GM12878 (cell line): ENCODE data around the gene STARD10. TPM values are rescaled to one million over a fixed set of nuclear protein-coding genes. Genes with fewer than 3 reads are reported as not detected.

Experiments
- DPF2 ChIP-seq: fragments of 450-650 bp; IDR thresholded peaks from 2 replicates; pipeline ENCODE4 v1.6.1; 2017; ENCODE audit warnings: mild to moderate bottlenecking
- EED ChIP-seq: sonication (generic); IDR thresholded peaks from 2 replicates; pipeline ENCODE4 v1.6.1; 2016; ENCODE audit warnings: antibody characterized with exemption, low read depth
- EP300 ChIP-seq, 2 experiments: fragments of 150-350 bp in 1 of 2; IDR thresholded peaks; 2 replicates each; pipeline ENCODE4 v1.6.1; 2011 to 2012; ENCODE audit warnings: low read depth in 2 of 2, low read length in 2 of 2, borderline replicate concordance in 1 of 2, improper control_type of control experiment in 1 of 2, inconsistent platforms in 1 of 2; ENCODE audit not compliant: control insufficient read depth in 1 of 2
- FOXK2 ChIP-seq: fragments of 450-650 bp; IDR thresholded peaks from 2 replicates; pipeline ENCODE4 v1.6.1; 2017; ENCODE audit warnings: mild to moderate bottlenecking, moderate library complexity
- HDAC6 ChIP-seq: fragments of 200-600 bp; sonication (generic); IDR thresholded peaks from one replicate; pipeline ENCODE4 v1.8.0; 2017; ENCODE audit warnings: antibody characterized with exemption; ENCODE audit not compliant: unreplicated experiment
- IKZF2 ChIP-seq, 2 experiments: fragments of 450-650 bp; IDR thresholded peaks; 2 replicates each; pipeline ENCODE4 v1.6.1; 2017; ENCODE audit warnings: mild to moderate bottlenecking in 2 of 2, moderate library complexity in 2 of 2
- IRF4 ChIP-seq: IDR thresholded peaks from 2 replicates; pipeline ENCODE4 v1.6.1; 2011; ENCODE audit warnings: low read depth, low read length
- RCOR1 ChIP-seq: conservative IDR thresholded peaks from 2 replicates; pipeline ENCODE4 v1.6.1; 2012; ENCODE audit warnings: low read depth, low read length, improper control_type of control experiment
- STAT1 ChIP-seq: fragments of 450-650 bp; conservative IDR thresholded peaks from 2 replicates; pipeline ENCODE4 v1.6.1; 2014; ENCODE audit warnings: antibody characterized with exemption, mild to moderate bottlenecking
- WRNIP1 ChIP-seq: IDR thresholded peaks from 2 replicates; pipeline ENCODE4 v1.6.1; 2011; ENCODE audit warnings: low read depth, low read length, improper control_type of control experiment, borderline replicate concordance
- polyA plus RNA-seq, 11 experiments: library from polyadenylated mRNA; depleted of rRNA in 4 of 11; unstranded in 6 of 11; stranded (reverse) in 5 of 11; fragments of >200 nt; fragmentation: Nextera tagmentation in 4 of 11; fragmentation: Illumina TruSeq in 1 of 11; extraction: Ambion mirVana in 4 of 11; extraction: Trizol in 1 of 11; gene quantifications; 1 replicate in 1 of 11; 2 replicates in 10 of 11; pipeline versions ENCODE4 v1.2.1 to v1.2.3, GENCODE V29; 2011 to 2016; ENCODE audit warnings: inconsistent platforms in 2 of 11, missing spikeins in 2 of 11, low read depth in 1 of 11
- total RNA-seq, 4 experiments: library from RNA; depleted of rRNA in 3 of 4; stranded (reverse); fragments of >200 nt in 3 of 4; fragmentation: Illumina TruSeq in 1 of 4; extraction: Trizol in 1 of 4; gene quantifications; 2 replicates each; pipeline versions ENCODE4 v1.2.1 to v1.2.3, GENCODE V29; 2013 to 2021
- TF ChIP-seq, protein P1 (sequence below): fragments of 450-650 bp; IDR thresholded peaks from 2 replicates; pipeline ENCODE4 v1.6.1; 2017; ENCODE audit warnings: low read depth, mild to moderate bottlenecking, moderate library complexity
- TF ChIP-seq, protein P2 (sequence below): fragments of 450-650 bp; IDR thresholded peaks from 2 replicates; pipeline ENCODE4 v1.6.1; 2014; ENCODE audit warnings: mild to moderate bottlenecking
- TF ChIP-seq, protein P3 (sequence below): IDR thresholded peaks from 2 replicates; pipeline ENCODE4 v1.6.1; 2011; ENCODE audit warnings: low read depth, low read length, improper control_type of control experiment, borderline replicate concordance

The STARD10 gene
- total and polyA plus RNA-seq, 10 of the 15 experiments (the other 5 are each of a cell fraction or from before 2014, with no cell fraction given), result 0.15 to 43.2 (median 23.1) TPM

DNA sequence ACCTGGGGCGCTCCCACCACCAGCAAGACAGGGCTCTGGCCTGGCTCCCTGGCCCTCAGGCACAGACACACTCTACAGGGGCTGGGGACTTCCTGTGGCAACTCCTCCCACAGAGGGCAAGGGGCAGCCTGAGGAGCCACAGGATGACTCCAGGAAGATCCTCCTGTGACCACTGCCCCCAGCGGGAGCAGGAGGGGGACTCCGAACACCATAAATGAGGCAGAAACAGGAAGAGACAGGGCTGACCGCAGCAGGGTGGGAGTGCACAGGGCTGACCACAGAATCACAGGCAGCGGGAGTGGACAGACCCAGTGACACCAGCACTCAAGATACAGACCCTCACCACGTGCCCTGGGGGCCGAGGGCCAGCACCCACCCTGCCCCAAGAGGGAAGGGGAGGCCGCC lies 52.4 kb downstream of the STARD10 start (continued):
- TF ChIP-seq, protein P1, sequence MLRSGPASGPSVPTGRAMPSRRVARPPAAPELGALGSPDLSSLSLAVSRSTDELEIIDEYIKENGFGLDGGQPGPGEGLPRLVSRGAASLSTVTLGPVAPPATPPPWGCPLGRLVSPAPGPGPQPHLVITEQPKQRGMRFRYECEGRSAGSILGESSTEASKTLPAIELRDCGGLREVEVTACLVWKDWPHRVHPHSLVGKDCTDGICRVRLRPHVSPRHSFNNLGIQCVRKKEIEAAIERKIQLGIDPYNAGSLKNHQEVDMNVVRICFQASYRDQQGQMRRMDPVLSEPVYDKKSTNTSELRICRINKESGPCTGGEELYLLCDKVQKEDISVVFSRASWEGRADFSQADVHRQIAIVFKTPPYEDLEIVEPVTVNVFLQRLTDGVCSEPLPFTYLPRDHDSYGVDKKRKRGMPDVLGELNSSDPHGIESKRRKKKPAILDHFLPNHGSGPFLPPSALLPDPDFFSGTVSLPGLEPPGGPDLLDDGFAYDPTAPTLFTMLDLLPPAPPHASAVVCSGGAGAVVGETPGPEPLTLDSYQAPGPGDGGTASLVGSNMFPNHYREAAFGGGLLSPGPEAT, result peak; percentile 68
- TF ChIP-seq, protein P2, sequence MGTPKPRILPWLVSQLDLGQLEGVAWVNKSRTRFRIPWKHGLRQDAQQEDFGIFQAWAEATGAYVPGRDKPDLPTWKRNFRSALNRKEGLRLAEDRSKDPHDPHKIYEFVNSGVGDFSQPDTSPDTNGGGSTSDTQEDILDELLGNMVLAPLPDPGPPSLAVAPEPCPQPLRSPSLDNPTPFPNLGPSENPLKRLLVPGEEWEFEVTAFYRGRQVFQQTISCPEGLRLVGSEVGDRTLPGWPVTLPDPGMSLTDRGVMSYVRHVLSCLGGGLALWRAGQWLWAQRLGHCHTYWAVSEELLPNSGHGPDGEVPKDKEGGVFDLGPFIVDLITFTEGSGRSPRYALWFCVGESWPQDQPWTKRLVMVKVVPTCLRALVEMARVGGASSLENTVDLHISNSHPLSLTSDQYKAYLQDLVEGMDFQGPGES, result no peak
- TF ChIP-seq EP300 (IDR thresholded peaks at IDR 0.05; ENCODE audit: borderline replicate concordance in 1 of 2, control insufficient read depth in 1 of 2, low read depth in 2 of 2, low read length in 2 of 2), result peak in 1 of 2 experiments; percentile 40; a peak in 1 of 4 replicates
- no peak for TF ChIP-seq STAT1
- TF ChIP-seq FOXK2, result no peak
- peak; percentile 92 for TF ChIP-seq EED
- peak; percentile 82 to 83 for TF ChIP-seq IKZF2 (IDR thresholded peaks at IDR 0.05)
- TF ChIP-seq, protein P3, sequence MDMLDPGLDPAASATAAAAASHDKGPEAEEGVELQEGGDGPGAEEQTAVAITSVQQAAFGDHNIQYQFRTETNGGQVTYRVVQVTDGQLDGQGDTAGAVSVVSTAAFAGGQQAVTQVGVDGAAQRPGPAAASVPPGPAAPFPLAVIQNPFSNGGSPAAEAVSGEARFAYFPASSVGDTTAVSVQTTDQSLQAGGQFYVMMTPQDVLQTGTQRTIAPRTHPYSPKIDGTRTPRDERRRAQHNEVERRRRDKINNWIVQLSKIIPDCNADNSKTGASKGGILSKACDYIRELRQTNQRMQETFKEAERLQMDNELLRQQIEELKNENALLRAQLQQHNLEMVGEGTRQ, result no peak
- no peak for TF ChIP-seq IRF4
- TF ChIP-seq HDAC6, result no peak
- TF ChIP-seq WRNIP1, result no peak
- peak; percentile 86 for TF ChIP-seq DPF2
- TF ChIP-seq RCOR1, result no peak
